Measurements from ENCODE around the gene HSBP1. TPM values are rescaled to one million over a fixed set of nuclear protein-coding genes. Genes with fewer than 3 reads are reported as not detected.
A peak's percentile ranks its signal among the peaks of the same experiment; 100 is the strongest.

The HSBP1 gene
- total and polyA plus RNA-seq, 2 of the 13 experiments (the other 11 are each of a cell fraction or from before 2014, with no cell fraction given) = 249 to 292 TPM

DNA sequence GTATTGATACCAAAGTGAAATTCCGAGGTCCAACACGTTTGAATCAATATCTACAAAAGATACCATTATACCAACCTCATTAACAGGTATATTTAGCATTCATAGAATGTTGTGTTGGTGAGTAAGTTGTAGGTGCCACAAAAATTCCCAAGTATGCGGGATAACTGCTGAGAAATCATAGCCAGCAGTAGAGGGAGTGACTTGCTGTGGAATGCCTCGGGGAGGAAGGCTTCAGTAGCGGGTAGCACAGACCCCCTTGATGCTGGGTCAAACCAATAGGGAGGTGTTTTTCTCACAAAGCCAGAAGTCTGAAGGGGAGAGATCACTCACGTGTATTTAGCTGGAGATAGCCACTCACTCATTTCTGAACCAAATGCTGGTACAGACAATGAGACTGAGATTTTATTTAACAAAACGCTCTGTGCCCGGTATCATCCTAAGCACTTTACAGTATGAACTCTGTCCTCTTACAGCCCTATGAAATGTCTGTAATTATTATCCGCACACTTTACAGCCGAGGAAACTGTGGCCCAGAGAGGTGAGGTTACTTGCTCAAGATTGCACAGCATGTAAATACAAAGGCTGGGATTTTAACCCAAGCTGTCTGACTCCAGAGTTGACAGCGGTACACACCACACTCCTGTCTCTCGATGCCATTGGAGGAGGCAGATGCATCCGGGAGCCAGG, 23.1 kb downstream of the HSBP1 start:
- ChIA-PET POLR2A (no interaction called here), CTCF (ENCODE audit: low intra/inter-chr PET ratio, low total read pairs) (no interaction called here)
- TF ChIP-seq ZNF768 (CRISPR knock-in tag; IDR thresholded peaks at IDR 0.05) (peak; percentile 70), SETDB1 (CRISPR knock-in tag; IDR thresholded peaks at IDR 0.05; ENCODE audit: borderline replicate concordance) (no peak)
- ATAC-seq (no peak), DNase-seq (ENCODE audit: low spot score) (no peak), FAIRE-seq (no peak)
- no peaks in the 10 kb centered on the region for H4K20me1 ChIP-seq (ENCODE audit: insufficient read depth, low read length)
- 13% methylated on average over 13 of the region's 13 CpGs for WGBS (ENCODE audit: low lambda C conversion rate)
- no peak overlapping the region for H3K27ac ChIP-seq (ENCODE audit: extremely low read length, insufficient read depth, low read length)
- in situ Hi-C loops (cut with HindIII; ENCODE audit: extremely low pct_ligation_motif_present, low pct_unique_long_range_greater_than_20kb) = no loop called here
- 0 out of 2 replicates have a peak, but pooled peaks cover 5% of the 10 kb centered on the region for H3K4me1 ChIP-seq (ENCODE audit: insufficient read depth, low read length)
- H3K79me2 ChIP-seq (ENCODE audit: insufficient read depth, low read length) = no peaks in the 10 kb centered on the region
- no peaks in the 10 kb centered on the region for H3K9me3 ChIP-seq (ENCODE audit: low read length)
- intact Hi-C loops (cut with micrococcal nuclease; ENCODE audit: unreplicated experiment) = no loop called here
- no peak overlapping the region for H2AFZ ChIP-seq (ENCODE audit: low read length)
- H3K27me3 ChIP-seq (ENCODE audit: control insufficient read depth in 1 of 2, insufficient read depth in 2 of 2, low read length in 2 of 2) = peaks cover 5 to 50% of the 10 kb centered on the region in 2 experiments; a peak in 4 of 5 replicates
- BruUV-seq (replicated peaks) = no TSS peak
- no peak overlapping the region for H3K4me3 ChIP-seq (replicated peaks in 1 of 3; ENCODE audit: insufficient read depth in 1 of 3, low read depth in 2 of 3, low read length in 3 of 3)
- no peaks in the 10 kb centered on the region for H3K36me3 ChIP-seq (replicated peaks in 1 of 2; ENCODE audit: control insufficient read depth in 1 of 2, insufficient read depth in 2 of 2, low read length in 2 of 2)
- H3K4me2 ChIP-seq (ENCODE audit: low read depth, low read length) = no peak overlapping the region
- H3K9ac ChIP-seq (ENCODE audit: insufficient read depth, low read depth, low read length) = no peak overlapping the region

- H3K9me3 ChIP-seq (ENCODE audit: low read length) = no peaks in the 10 kb centered on the region
- in situ Hi-C loops (cut with HindIII; ENCODE audit: extremely low pct_ligation_motif_present, low pct_unique_long_range_greater_than_20kb) = no loop called here
Observed at GRCh38 chr16:83831456-83831987, 23.7 kb downstream of the HSBP1 start.

More at GRCh38 chr16:83831456-83831987, 23.7 kb downstream of the HSBP1 start:
- 33% methylated on average over 5 of the region's 5 CpGs for WGBS (ENCODE audit: low lambda C conversion rate)
- Histone ChIP-seq H3K36me3 (replicated peaks in 1 of 2; ENCODE audit: control insufficient read depth in 1 of 2, insufficient read depth in 2 of 2, low read length in 2 of 2) (no peaks in the 10 kb centered on the region), H4K20me1 (ENCODE audit: insufficient read depth, low read length) (no peaks in the 10 kb centered on the region), H3K27me3 (ENCODE audit: control insufficient read depth in 1 of 2, insufficient read depth in 2 of 2, low read length in 2 of 2) (peaks cover 5 to 48% of the 10 kb centered on the region in 2 experiments; a peak in 4 of 5 replicates), H3K9ac (ENCODE audit: insufficient read depth, low read depth, low read length) (no peak overlapping the region), H2AFZ (ENCODE audit: low read length) (no peak overlapping the region), H3K79me2 (ENCODE audit: insufficient read depth, low read length) (no peaks in the 10 kb centered on the region), H3K4me2 (ENCODE audit: low read depth, low read length) (no peak overlapping the region), H3K4me3 (replicated peaks in 1 of 3; ENCODE audit: insufficient read depth in 1 of 3, low read depth in 2 of 3, low read length in 3 of 3) (no peak overlapping the region), H3K4me1 (ENCODE audit: insufficient read depth, low read length) (0 out of 2 replicates have a peak, but pooled peaks cover 5% of the 10 kb centered on the region), H3K27ac (ENCODE audit: extremely low read length, insufficient read depth, low read length) (no peak overlapping the region)
- POLR2A ChIA-PET = no interaction called here
- TF ChIP-seq HDAC2 (CRISPR knock-in tag; IDR thresholded peaks at IDR 0.05) (no peak), HCFC1 (IDR thresholded peaks at IDR 0.05; ENCODE audit: low read depth, low read length) (no peak), ZNF333 (CRISPR knock-in tag; IDR thresholded peaks at IDR 0.05; ENCODE audit: borderline replicate concordance) (no peak), ZNF629 (CRISPR knock-in tag; conservative IDR thresholded peaks at IDR 0.05) (no peak), YEATS2 (CRISPR knock-in tag; IDR thresholded peaks at IDR 0.05; ENCODE audit: borderline replicate concordance) (no peak), MAFF (IDR thresholded peaks at IDR 0.05; ENCODE audit: low read depth, low read length) (peak; percentile 50; the same call in 1 of the 2 replicates), ZNF263 (CRISPR knock-in tag; IDR thresholded peaks at IDR 0.05) (peak; percentile 68), MAFK (conservative IDR thresholded peaks at IDR 0.05 in 1 of 2, IDR thresholded peaks at IDR 0.05 in 1 of 2; ENCODE audit: low read length in 2 of 2) (peak; percentile 31 to 73; a peak in 2 of 4 replicates)
- FAIRE-seq (no peak), DNase-seq (ENCODE audit: low spot score) (no peak), ATAC-seq (no peak)
- BruUV-seq (replicated peaks) = no TSS peak
- intact Hi-C loops (cut with micrococcal nuclease; ENCODE audit: unreplicated experiment) = no loop called here
- CTCF ChIA-PET (ENCODE audit: low intra/inter-chr PET ratio, low total read pairs) = no interaction called here
